NCI-H510A treated with DMSO at 0.1 percent for 48 hours (cell line): ENCODE measurements around the gene PCDHGA6.

Source experiments
- DNase-seq: peaks from one replicate; lab custom pipeline; 2025; lab: John Stamatoyannopoulos, UW

The PCDHGA6 gene

GRCh38 chr5:141419074-141419880 lies 45.6 kb downstream of the PCDHGA6 start:
- no peak for DNase-seq

GRCh38 chr5:141420855-141421488 lies 47.3 kb downstream of the PCDHGA6 start, which contains the start of gene PCDHGA11:
Gene PCDHGA11, plus strand, starts transcription at chr5:141421051. Its CDS starts 177 bp downstream, at chr5:141421228.
- no peak for DNase-seq

- no peak for DNase-seq
Measured at GRCh38 chr5:141421489-141421855, 47.8 kb downstream of the PCDHGA6 start.

GRCh38 chr5:141422742-141423291 lies 49.1 kb downstream of the PCDHGA6 start:
- no peak for DNase-seq

GRCh38 chr5:141427783-141428426 lies 54.2 kb downstream of the PCDHGA6 start:
- no peak for DNase-seq
